Dendritic cell treated with granulocyte-macrophage colony-stimulating factor and Interleukin-4, amounts not matched to agents 40 ng/mL and 50 ng/mL, for 4 days (primary cell): Measurements from ENCODE around the gene ABHD1.
"Not testable (repeated sequence)": the region's sequence is repeated elsewhere in the genome, so short reads cannot be mapped to it uniquely, and the experiment has no call there.

Experiments
- H3K27ac Mint-ChIP-seq: one replicate; pipeline ENCODE4 v1.8.0; 2022; ENCODE audit warnings: mild to moderate bottlenecking, mixed read lengths
- H3K27me3 Mint-ChIP-seq: one replicate; pipeline ENCODE4 v1.8.0; 2022; ENCODE audit warnings: mild to moderate bottlenecking, mixed read lengths
- H3K36me3 Mint-ChIP-seq: one replicate; pipeline ENCODE4 v1.8.0; 2022; ENCODE audit warnings: low read depth, mixed read lengths
- H3K4me1 Mint-ChIP-seq: one replicate; pipeline ENCODE4 v1.8.0; 2022; ENCODE audit warnings: low read depth, mixed read lengths
- H3K4me3 Mint-ChIP-seq: one replicate; pipeline ENCODE4 v1.8.0; 2022; ENCODE audit warnings: mild to moderate bottlenecking, moderate library complexity, mixed read lengths
- H3K9me3 Mint-ChIP-seq: one replicate; pipeline ENCODE4 v1.8.0; 2022; ENCODE audit warnings: mixed read lengths
- intact Hi-C: fragments of 100-400 bp; cut with micrococcal nuclease; formaldehyde crosslinking; loops from one replicate; pipeline ENCODE4 v1.15.0; 2022

Gene ABHD1

GRCh38 chr2:27110603-27111352, 12.8 kb upstream of the ABHD1 start:
- not testable (repeated sequence) for H3K9me3 Mint-ChIP-seq

DNA sequence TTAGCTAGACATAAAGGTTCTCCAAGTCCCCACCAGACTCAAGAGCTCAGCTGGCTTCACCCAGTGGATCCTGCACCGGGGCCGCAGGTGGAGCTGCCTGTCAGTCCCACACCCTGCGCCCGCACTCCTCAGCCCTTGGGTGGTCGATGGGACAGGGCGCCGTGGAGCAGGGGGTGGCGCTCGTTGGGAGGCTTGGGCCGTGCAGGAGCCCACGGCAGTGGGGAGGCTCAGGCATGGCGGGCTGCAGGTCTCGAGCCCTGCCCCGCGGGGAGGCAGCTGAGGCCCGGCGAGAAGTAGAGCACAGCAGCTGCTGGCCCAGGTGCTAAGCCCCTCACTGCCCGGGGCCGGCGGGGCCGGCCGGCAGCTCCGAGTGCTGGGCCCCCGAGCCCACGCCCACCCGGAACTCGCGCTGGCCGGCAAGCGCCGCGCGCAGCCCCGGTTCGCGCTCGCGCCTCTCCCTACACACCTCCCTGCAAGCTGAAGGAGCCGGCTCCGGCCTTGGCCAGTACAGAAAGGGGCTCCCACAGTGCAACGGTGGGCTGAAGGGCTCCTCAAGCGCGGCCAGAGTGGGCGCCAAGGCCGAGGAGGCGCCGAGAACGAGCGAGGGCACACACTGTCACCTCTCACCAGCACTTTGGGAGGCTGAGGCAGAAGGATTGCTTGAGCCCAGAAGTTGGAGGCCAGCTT, 12.1 kb upstream of the ABHD1 start:
- H3K4me1 Mint-ChIP-seq, H3K27ac Mint-ChIP-seq, H3K9me3 Mint-ChIP-seq, H3K27me3 Mint-ChIP-seq, H3K4me3 Mint-ChIP-seq, H3K36me3 Mint-ChIP-seq: not testable (repeated sequence)
- intact Hi-C loops = loop anchor here (2.0 kb wide), 1 partner anchor 75 kb away; no protein-coding TSS in a partner anchor

More at GRCh38 chr2:27110603-27111352, 12.8 kb upstream of the ABHD1 start:
- H3K27me3 Mint-ChIP-seq, H3K4me1 Mint-ChIP-seq, intact Hi-C loops, H3K27ac Mint-ChIP-seq, H3K36me3 Mint-ChIP-seq, H3K4me3 Mint-ChIP-seq: not testable (repeated sequence)

- H3K27me3 Mint-ChIP-seq = peaks cover 30% of the 10 kb centered on the region
- H3K4me3 Mint-ChIP-seq = no peak overlapping the region
- peaks cover 15% of the 10 kb centered on the region for H3K4me1 Mint-ChIP-seq
- H3K36me3 Mint-ChIP-seq = no peaks in the 10 kb centered on the region
- intact Hi-C loops = no loop called here
- no peak overlapping the region for H3K27ac Mint-ChIP-seq
- no peaks in the 10 kb centered on the region for H3K9me3 Mint-ChIP-seq
These were observed 8.1 kb upstream of the ABHD1 start for GRCh38 chr2:27115519-27115918.

DNA sequence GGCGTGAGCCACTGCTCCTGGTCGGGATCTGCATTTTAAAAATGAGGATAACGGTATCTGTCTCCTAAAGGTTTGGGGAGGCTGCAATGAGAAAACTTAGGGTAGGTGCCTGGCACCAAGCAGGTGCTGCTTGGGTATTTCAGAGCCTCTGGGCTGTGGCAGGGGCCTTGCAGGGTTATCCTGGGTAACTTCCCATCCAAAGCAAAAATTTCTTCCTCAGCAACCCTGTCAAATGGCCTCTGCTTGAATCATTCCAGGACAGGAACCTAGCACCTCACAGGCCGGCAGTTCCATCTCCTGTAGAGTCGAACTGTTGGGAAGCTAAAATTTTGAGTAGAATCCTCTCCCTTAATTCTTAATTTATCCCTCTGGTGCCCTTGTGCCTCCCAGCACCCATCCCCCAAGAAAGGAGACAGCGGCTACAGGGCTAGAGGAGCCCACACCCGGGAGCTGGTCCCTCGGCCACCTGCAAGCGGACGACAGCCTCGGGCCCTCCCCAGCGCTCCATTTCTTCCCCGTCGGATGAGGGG, 5.6 kb upstream of the ABHD1 start:
- Mint-ChIP-seq H3K4me3 (no peak overlapping the region), H3K36me3 (no peaks in the 10 kb centered on the region)
- intact Hi-C loops = no loop called here

GRCh38 chr2:27118525-27119329, 4.9 kb upstream of the ABHD1 start, which contains the start of gene CGREF1:
CGREF1 (minus strand) TSS chr2:27119128; CDS start chr2:27104366, 14,762 bp downstream.
- intact Hi-C loops = no loop called here
- H3K27me3 Mint-ChIP-seq = peaks cover 33% of the 10 kb centered on the region
- peaks cover 36% of the 10 kb centered on the region for H3K4me1 Mint-ChIP-seq
- H3K36me3 Mint-ChIP-seq = no peaks in the 10 kb centered on the region
- H3K27ac Mint-ChIP-seq = no peak within 1 kb of the TSS
- no peaks in the 10 kb centered on the region for H3K9me3 Mint-ChIP-seq
- H3K4me3 Mint-ChIP-seq = peak within 1 kb of the TSS; percentile 60

More for the DNA sequence above, 5.6 kb upstream of the ABHD1 start:
- Mint-ChIP-seq H3K27me3 (peaks cover 33% of the 10 kb centered on the region), H3K27ac (no peak overlapping the region), H3K9me3 (no peaks in the 10 kb centered on the region), H3K4me1 (peaks cover 32% of the 10 kb centered on the region)

- H3K27ac Mint-ChIP-seq, intact Hi-C loops, H3K36me3 Mint-ChIP-seq, H3K4me3 Mint-ChIP-seq, H3K9me3 Mint-ChIP-seq: not testable (repeated sequence)
- H3K4me1 Mint-ChIP-seq = peaks cover 36% of the 10 kb centered on the region
- H3K27me3 Mint-ChIP-seq = peaks cover 33% of the 10 kb centered on the region
These were observed 4.3 kb upstream of the ABHD1 start for GRCh38 chr2:27119330-27119670.

GRCh38 chr2:27121906-27122305, 1.7 kb upstream of the ABHD1 start:
- Mint-ChIP-seq H3K27me3 (peaks cover 31% of the 10 kb centered on the region), H3K4me3 (peak overlapping the region; percentile 2), H3K4me1 (peaks cover 36% of the 10 kb centered on the region), H3K9me3 (no peaks in the 10 kb centered on the region), H3K27ac (peak overlapping the region; percentile 88), H3K36me3 (no peaks in the 10 kb centered on the region)
- intact Hi-C loops = no loop called here

DNA sequence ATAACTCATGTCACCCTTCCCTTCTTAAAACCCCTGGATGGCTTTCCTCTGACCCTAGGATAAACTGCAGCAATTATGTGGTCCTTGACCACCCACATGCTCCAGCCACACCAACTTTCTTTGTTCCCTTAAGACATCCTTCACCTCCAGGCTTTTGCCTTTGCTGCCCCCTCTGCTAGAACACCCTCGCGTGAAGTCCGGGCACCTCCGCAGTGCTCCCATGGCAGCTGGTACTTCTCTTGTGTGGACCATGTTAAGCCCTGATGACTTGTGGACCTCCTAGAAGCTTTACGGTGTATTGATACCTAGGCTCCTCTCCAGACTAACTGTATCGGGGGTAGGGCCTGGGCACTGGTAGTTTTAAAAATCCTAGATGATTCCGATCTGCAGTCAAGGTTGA, 824 bp upstream of the ABHD1 start:
- H3K36me3 Mint-ChIP-seq = no peaks in the 10 kb centered on the region
- H3K27me3 Mint-ChIP-seq = peaks cover 24% of the 10 kb centered on the region
- peak overlapping the region; percentile 88 for H3K27ac Mint-ChIP-seq
- peaks cover 35% of the 10 kb centered on the region for H3K4me1 Mint-ChIP-seq
- H3K9me3 Mint-ChIP-seq = no peaks in the 10 kb centered on the region
- peak overlapping the region; percentile 83 for H3K4me3 Mint-ChIP-seq
- intact Hi-C loops = loop anchor here (1.0 kb wide), 1 partner anchor 12 kb away; the partner anchor contains the start of gene PREB

DNA sequence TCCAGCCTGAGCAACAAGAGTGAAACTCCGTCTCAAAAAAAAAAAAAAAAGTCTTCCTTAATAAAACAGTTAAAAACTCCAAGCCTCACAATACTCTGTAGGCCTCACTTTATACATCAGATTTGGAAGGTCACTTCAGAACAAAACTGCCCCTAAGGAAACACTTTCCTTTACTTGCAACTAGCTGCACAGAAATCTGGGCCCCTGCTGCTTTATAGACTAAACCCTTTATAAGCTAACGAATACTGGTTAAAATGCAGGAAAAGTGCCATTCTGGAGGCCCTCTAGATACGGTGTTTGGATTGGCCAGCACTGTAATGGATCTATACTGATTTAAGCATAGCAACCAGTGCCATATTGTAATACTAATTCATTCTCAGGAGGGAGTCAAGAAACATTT, 1.5 kb downstream of the ABHD1 start:
- peaks cover 12% of the 10 kb centered on the region for H3K36me3 Mint-ChIP-seq
- H3K9me3 Mint-ChIP-seq = no peaks in the 10 kb centered on the region
- no peak overlapping the region for H3K27ac Mint-ChIP-seq
- H3K27me3 Mint-ChIP-seq = peaks cover 4% of the 10 kb centered on the region
- peaks cover 22% of the 10 kb centered on the region for H3K4me1 Mint-ChIP-seq
- no peak overlapping the region for H3K4me3 Mint-ChIP-seq
- intact Hi-C loops = no loop called here

DNA sequence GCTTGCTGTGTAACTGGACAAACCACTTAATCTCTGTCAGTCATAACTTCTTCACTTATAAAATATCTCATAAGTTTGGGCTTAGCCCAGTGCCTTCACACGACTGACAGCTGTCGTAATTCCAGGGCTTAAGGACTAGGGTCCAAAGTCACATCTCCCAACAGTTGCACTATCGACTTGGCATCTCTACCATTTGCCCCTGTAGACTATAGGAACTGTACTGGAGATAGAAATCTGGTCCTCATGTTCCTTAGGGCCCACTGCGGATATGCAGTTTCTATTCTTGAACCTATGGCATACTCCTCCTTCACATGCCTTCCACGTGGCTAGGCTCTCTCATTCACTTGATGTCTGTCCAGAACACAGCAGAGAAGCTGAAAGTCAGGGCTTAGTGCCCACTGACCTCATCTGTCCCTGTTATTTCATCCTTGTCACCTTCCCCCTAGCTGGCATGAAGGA, 2.7 kb downstream of the ABHD1 start:
- intact Hi-C loops = no loop called here
- Mint-ChIP-seq H3K27me3 (no peaks in the 10 kb centered on the region), H3K36me3 (peaks cover 24% of the 10 kb centered on the region), H3K4me1 (peaks cover 22% of the 10 kb centered on the region), H3K27ac (no peak overlapping the region), H3K4me3 (no peak overlapping the region), H3K9me3 (no peaks in the 10 kb centered on the region)

DNA sequence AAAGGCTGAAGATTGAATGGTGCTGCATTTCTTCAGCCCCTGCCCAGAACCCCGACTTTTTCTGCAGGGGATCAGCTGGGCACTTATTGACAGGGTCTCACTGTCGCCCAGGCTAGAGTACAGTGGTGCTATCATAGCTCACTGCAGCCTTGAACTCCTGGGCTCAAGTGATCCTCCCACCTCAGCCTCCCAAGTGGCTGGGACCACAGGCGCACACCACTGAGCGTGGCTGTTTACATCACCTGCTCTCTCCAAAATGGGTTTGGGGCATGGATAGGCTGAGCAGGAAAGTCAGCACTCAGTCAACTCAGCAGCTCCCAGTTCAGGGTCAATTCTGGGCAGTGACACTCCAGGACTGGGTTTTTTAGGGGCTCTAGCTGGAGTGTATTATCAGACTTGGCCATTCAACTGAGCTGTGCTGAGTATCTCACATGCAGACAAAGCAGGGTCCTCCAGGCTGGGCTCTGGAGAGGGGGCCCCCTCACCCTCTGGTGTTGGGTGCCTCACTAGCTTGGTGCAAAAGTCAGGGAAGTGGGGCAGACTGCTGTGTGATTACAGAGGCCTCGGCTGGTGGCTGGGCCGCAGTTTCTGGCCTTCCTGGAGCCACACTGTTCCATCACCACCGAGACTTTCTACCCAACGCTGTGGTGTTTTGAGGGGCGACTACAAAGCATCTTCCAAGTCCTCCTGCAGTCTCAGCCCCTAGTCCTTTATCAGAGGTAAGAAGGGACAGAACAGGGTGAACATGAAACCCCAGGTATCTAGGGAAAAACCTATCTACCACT, 4.5 kb downstream of the ABHD1 start:
- Mint-ChIP-seq H3K36me3 (peaks cover 42% of the 10 kb centered on the region), H3K4me1 (peaks cover 12% of the 10 kb centered on the region), H3K27me3 (no peaks in the 10 kb centered on the region), H3K27ac (no peak overlapping the region), H3K4me3 (no peak overlapping the region), H3K9me3 (no peaks in the 10 kb centered on the region)
- intact Hi-C loops = no loop called here

DNA sequence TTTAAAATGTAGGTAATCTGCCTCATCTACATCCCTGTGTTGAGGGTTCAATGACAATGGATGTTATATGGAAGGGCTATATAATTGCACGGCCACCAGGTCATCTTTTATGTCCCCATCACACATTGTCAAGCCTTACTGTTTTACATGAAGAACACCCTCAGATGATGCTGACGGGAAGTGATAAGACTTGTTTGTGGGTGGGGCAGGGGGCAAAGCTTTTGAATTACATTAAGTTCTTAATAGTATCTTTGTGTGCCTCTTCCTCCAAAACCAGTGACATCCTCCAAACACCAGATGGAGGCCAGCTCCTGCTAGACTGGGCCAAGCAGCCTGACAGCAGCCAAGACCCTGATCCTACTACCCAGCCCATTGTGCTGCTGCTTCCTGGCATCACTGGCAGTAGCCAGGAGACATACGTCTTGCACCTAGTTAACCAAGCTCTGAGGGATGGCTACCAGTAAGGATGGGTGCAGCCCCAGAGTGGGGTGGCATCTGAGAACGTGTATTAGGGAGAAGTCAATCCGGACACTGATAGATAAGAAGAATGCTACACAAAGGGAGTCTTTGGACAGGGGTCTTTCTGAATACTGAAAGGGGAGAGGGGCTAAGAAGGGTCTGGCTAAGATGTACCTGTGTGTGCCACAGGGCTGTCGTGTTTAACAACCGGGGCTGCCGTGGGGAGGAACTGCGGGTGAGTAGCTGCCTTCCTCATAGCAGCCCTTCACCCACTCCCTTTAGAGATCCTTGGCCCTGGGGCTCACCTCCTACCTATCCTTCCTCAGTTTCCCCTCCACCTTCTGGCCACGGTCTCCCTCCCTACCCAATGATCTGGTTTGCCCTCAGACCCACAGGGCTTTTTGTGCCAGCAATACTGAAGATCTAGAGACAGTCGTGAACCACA, 5.3 kb downstream of the ABHD1 start:
- H3K27me3 Mint-ChIP-seq = no peaks in the 10 kb centered on the region
- intact Hi-C loops = no loop called here
- H3K27ac Mint-ChIP-seq = peak overlapping the region; percentile 9
- H3K9me3 Mint-ChIP-seq = no peaks in the 10 kb centered on the region
- no peak overlapping the region for H3K4me3 Mint-ChIP-seq
- peaks cover 48% of the 10 kb centered on the region for H3K36me3 Mint-ChIP-seq
- peaks cover 14% of the 10 kb centered on the region for H3K4me1 Mint-ChIP-seq
